T-helper 1 cell treated with Interleukin-12 subunit alpha and Interleukin-12 subunit beta and Interleukin-4 antibody, amounts not matched to agents 30 μg/mL and 1 μg/mL, for 36 hours (primary cell): ENCODE results near the gene NEDD4L.
"Not testable (repeated sequence)": the region's sequence is repeated elsewhere in the genome, so short reads cannot be mapped to it uniquely, and the experiment has no call there.

Source experiments
- H3K27ac Mint-ChIP-seq: one replicate; pipeline ENCODE4 v1.8.0; 2021; ENCODE audit warnings: mild to moderate bottlenecking, mixed read lengths
- H3K27me3 Mint-ChIP-seq: one replicate; pipeline ENCODE4 v1.8.0; 2021; ENCODE audit warnings: low read depth, mixed read lengths
- H3K36me3 Mint-ChIP-seq: one replicate; pipeline ENCODE4 v1.8.0; 2021; ENCODE audit warnings: low read depth, mixed read lengths
- H3K4me1 Mint-ChIP-seq: one replicate; pipeline ENCODE4 v1.8.0; 2021; ENCODE audit warnings: low read depth, mixed read lengths
- H3K4me3 Mint-ChIP-seq: one replicate; pipeline ENCODE4 v1.8.0; 2021; ENCODE audit warnings: mild to moderate bottlenecking, moderate library complexity, mixed read lengths
- H3K9me3 Mint-ChIP-seq: one replicate; pipeline ENCODE4 v1.8.0; 2021; ENCODE audit warnings: mixed read lengths

The NEDD4L gene

GRCh38 chr18:58169472-58169871, 125.4 kb downstream of the NEDD4L start:
- H3K4me3 Mint-ChIP-seq, result no peak overlapping the region
- no peaks in the 10 kb centered on the region for H3K9me3 Mint-ChIP-seq
- H3K27me3 Mint-ChIP-seq, result peaks cover 31% of the 10 kb centered on the region
- no peaks in the 10 kb centered on the region for H3K4me1 Mint-ChIP-seq
- no peaks in the 10 kb centered on the region for H3K36me3 Mint-ChIP-seq
- H3K27ac Mint-ChIP-seq, result no peak overlapping the region

GRCh38 chr18:58170036-58170435, 126.0 kb downstream of the NEDD4L start:
- not testable (repeated sequence) for H3K9me3 Mint-ChIP-seq, H3K36me3 Mint-ChIP-seq, H3K27ac Mint-ChIP-seq, H3K4me1 Mint-ChIP-seq, H3K4me3 Mint-ChIP-seq
- H3K27me3 Mint-ChIP-seq, result peaks cover 28% of the 10 kb centered on the region

- Mint-ChIP-seq H3K4me3 (no peak overlapping the region), H3K9me3 (no peaks in the 10 kb centered on the region), H3K27me3 (peaks cover 23% of the 10 kb centered on the region), H3K27ac (no peak overlapping the region), H3K4me1 (no peaks in the 10 kb centered on the region), H3K36me3 (no peaks in the 10 kb centered on the region)
Measured at GRCh38 chr18:58172031-58172430, 128.0 kb downstream of the NEDD4L start.

GRCh38 chr18:58174285-58174684, 130.3 kb downstream of the NEDD4L start:
- Mint-ChIP-seq H3K4me3 (no peak overlapping the region), H3K36me3 (no peaks in the 10 kb centered on the region), H3K9me3 (no peaks in the 10 kb centered on the region), H3K27me3 (peaks cover 23% of the 10 kb centered on the region), H3K4me1 (no peaks in the 10 kb centered on the region), H3K27ac (no peak overlapping the region)

- Mint-ChIP-seq H3K4me3 (no peak overlapping the region), H3K9me3 (no peaks in the 10 kb centered on the region), H3K36me3 (no peaks in the 10 kb centered on the region), H3K27ac (no peak overlapping the region), H3K27me3 (peaks cover 23% of the 10 kb centered on the region), H3K4me1 (no peaks in the 10 kb centered on the region)
Measured at GRCh38 chr18:58175122-58175785, 131.2 kb downstream of the NEDD4L start.

GRCh38 chr18:58175786-58176176, 131.8 kb downstream of the NEDD4L start:
- Mint-ChIP-seq H3K4me3 (no peak overlapping the region), H3K27ac (no peak overlapping the region), H3K36me3 (no peaks in the 10 kb centered on the region), H3K9me3 (no peaks in the 10 kb centered on the region), H3K4me1 (no peaks in the 10 kb centered on the region), H3K27me3 (peaks cover 23% of the 10 kb centered on the region)

- H3K9me3 Mint-ChIP-seq, result no peaks in the 10 kb centered on the region
- peaks cover 16% of the 10 kb centered on the region for H3K27me3 Mint-ChIP-seq
- no peaks in the 10 kb centered on the region for H3K4me1 Mint-ChIP-seq
- no peaks in the 10 kb centered on the region for H3K36me3 Mint-ChIP-seq
- H3K27ac Mint-ChIP-seq, result no peak overlapping the region
- no peak overlapping the region for H3K4me3 Mint-ChIP-seq
Measured at GRCh38 chr18:58177004-58177717, 133.1 kb downstream of the NEDD4L start.

GRCh38 chr18:58177896-58178470, 134.0 kb downstream of the NEDD4L start:
- no peak overlapping the region for H3K27ac Mint-ChIP-seq
- H3K36me3 Mint-ChIP-seq, result no peaks in the 10 kb centered on the region
- H3K4me3 Mint-ChIP-seq, result no peak overlapping the region
- H3K4me1 Mint-ChIP-seq, result no peaks in the 10 kb centered on the region
- peaks cover 9% of the 10 kb centered on the region for H3K27me3 Mint-ChIP-seq
- H3K9me3 Mint-ChIP-seq, result no peaks in the 10 kb centered on the region

- Mint-ChIP-seq H3K4me3 (no peak overlapping the region), H3K9me3 (no peaks in the 10 kb centered on the region), H3K36me3 (no peaks in the 10 kb centered on the region), H3K27ac (no peak overlapping the region), H3K4me1 (no peaks in the 10 kb centered on the region), H3K27me3 (peaks cover 6% of the 10 kb centered on the region)
Measured at GRCh38 chr18:58178511-58178910, 134.5 kb downstream of the NEDD4L start.

- H3K27me3 Mint-ChIP-seq, result no peaks in the 10 kb centered on the region
- H3K27ac Mint-ChIP-seq, result no peak overlapping the region
- no peaks in the 10 kb centered on the region for H3K9me3 Mint-ChIP-seq
- no peaks in the 10 kb centered on the region for H3K36me3 Mint-ChIP-seq
- H3K4me1 Mint-ChIP-seq, result no peaks in the 10 kb centered on the region
- H3K4me3 Mint-ChIP-seq, result no peak overlapping the region
Measured at GRCh38 chr18:58180172-58180571, 136.1 kb downstream of the NEDD4L start.

- no peaks in the 10 kb centered on the region for H3K9me3 Mint-ChIP-seq
- H3K4me3 Mint-ChIP-seq, result no peak overlapping the region
- H3K4me1 Mint-ChIP-seq, result no peaks in the 10 kb centered on the region
- no peak overlapping the region for H3K27ac Mint-ChIP-seq
- no peaks in the 10 kb centered on the region for H3K27me3 Mint-ChIP-seq
- no peaks in the 10 kb centered on the region for H3K36me3 Mint-ChIP-seq
Measured at GRCh38 chr18:58180738-58181353, 136.8 kb downstream of the NEDD4L start.

- Mint-ChIP-seq H3K27me3 (no peaks in the 10 kb centered on the region), H3K9me3 (no peaks in the 10 kb centered on the region), H3K27ac (no peak overlapping the region), H3K4me3 (no peak overlapping the region), H3K4me1 (no peaks in the 10 kb centered on the region), H3K36me3 (no peaks in the 10 kb centered on the region)
Measured at GRCh38 chr18:58181988-58182387, 138.0 kb downstream of the NEDD4L start.

- Mint-ChIP-seq H3K9me3 (no peaks in the 10 kb centered on the region), H3K4me3 (no peak overlapping the region), H3K4me1 (no peaks in the 10 kb centered on the region), H3K27ac (no peak overlapping the region), H3K27me3 (no peaks in the 10 kb centered on the region), H3K36me3 (no peaks in the 10 kb centered on the region)
Measured at GRCh38 chr18:58183226-58183625, 139.2 kb downstream of the NEDD4L start.

- H3K27me3 Mint-ChIP-seq, result peaks cover 5% of the 10 kb centered on the region
- H3K36me3 Mint-ChIP-seq, result no peaks in the 10 kb centered on the region
- no peaks in the 10 kb centered on the region for H3K4me1 Mint-ChIP-seq
- no peaks in the 10 kb centered on the region for H3K9me3 Mint-ChIP-seq
- H3K4me3 Mint-ChIP-seq, result no peak overlapping the region
- H3K27ac Mint-ChIP-seq, result no peak overlapping the region
Measured at GRCh38 chr18:58186258-58186948, 142.4 kb downstream of the NEDD4L start.
